HG03342 (cell line): Measurements from ENCODE around the gene SLC9B2.
A peak's percentile ranks its signal among the peaks of the same experiment; 100 is the strongest.

Source experiments
- ATAC-seq: cut with Tn5 transposase; IDR thresholded peaks from one replicate; pipeline ENCODE4 v1.9.1; 2021; ENCODE audit warnings: mild to moderate bottlenecking, moderate library complexity; ENCODE audit not compliant: unreplicated experiment

The SLC9B2 gene, protein sequence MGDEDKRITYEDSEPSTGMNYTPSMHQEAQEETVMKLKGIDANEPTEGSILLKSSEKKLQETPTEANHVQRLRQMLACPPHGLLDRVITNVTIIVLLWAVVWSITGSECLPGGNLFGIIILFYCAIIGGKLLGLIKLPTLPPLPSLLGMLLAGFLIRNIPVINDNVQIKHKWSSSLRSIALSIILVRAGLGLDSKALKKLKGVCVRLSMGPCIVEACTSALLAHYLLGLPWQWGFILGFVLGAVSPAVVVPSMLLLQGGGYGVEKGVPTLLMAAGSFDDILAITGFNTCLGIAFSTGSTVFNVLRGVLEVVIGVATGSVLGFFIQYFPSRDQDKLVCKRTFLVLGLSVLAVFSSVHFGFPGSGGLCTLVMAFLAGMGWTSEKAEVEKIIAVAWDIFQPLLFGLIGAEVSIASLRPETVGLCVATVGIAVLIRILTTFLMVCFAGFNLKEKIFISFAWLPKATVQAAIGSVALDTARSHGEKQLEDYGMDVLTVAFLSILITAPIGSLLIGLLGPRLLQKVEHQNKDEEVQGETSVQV

DNA sequence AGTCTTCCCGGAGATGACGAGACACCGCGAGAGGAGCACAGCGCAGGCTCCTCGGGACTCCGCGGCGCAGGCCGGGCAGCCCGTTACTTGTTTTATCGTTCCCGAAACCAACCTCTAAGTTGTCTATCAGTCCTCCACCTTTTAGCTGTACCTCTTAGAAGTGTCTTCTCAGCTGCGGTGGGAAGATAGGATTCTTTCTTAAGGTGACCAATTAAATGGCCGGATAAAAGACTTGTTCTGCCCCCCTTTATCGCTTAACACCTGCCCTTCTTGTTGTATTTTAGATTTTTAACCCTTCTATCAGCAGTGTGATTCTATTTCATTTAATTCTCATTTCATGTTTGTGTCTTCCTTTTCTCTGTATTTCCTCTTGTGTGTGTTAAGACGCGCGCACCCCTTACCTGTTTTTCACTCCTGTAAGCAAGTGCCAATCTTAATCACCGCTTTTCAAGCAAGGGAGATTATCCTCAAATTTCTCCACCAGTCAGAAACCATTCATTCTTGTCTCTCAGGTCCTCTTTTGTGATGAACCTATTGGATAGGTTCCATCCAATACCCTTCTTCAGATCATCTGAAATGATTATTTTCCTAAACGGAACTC lies at the start of gene SLC9B2:
Gene SLC9B2, minus strand, starts transcription at position 15 of the 601 bp plus-strand sequence. CDS start 9,211 bp downstream, outside the sequence.
- ATAC-seq, result peak; percentile 36

DNA sequence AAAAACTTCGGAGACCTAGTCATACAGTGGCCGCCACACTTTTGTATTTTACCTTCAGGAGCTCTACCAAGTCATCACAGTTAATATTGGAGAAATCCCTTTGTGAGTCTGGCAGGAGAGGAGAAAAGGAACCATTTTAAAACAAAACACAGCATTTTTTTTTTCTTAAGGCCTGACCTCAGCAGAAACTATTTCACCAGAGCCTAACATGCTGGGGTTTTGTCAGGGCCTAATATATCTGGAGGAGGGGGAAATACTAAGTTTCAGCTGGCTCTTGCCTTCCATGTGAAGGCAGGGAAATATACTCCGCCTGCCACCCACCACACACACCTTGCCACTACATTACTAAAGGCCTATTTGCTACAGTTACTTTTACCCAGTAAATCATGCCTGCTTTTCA lies 49.6 kb upstream of the SLC9B2 start:
- ATAC-seq, result no peak

DNA sequence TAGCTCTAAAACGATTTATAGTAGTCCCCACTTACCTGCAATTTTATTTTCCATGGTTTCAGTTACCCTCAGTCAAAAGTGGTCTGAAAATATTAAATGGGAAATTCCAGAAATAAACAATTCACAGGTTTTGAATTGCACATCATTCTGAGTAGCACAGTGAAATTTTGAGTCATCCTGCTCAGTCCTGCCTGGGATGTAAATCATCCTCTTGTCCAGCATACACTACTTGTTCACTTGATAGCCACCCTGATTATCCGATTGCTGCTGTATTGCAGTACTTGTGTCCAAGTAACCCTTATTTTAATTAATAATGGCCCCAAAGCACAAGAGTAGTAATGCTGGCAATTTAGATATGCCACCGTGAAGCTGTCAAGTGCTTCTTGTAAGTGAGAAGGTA lies 46.6 kb upstream of the SLC9B2 start:
- no peak for ATAC-seq

- no peak for ATAC-seq
These were observed 41.6 kb upstream of the SLC9B2 start for GRCh38 chr4:103118166-103118565.

GRCh38 chr4:103111598-103111997 lies 35.0 kb upstream of the SLC9B2 start:
- ATAC-seq, result no peak

DNA sequence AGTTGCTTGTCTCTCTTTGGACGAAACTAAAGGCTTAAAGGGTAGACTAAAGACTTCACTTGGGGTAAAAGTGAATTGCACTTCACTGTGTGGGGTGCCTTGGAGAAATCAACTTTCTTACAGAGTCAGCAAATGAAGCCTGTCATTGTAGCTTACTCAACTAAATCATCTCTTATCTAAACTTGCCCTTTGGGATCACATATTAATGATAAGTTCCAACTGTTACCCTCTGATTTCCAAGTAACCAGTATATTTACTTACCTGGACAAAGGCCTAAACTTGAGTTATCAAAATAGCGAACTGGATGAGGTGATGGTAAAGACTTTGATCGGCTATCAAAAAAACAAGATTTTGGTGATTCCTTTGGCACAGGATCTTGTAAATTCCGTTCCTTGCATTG lies 32.0 kb upstream of the SLC9B2 start:
- ATAC-seq, result no peak

DNA sequence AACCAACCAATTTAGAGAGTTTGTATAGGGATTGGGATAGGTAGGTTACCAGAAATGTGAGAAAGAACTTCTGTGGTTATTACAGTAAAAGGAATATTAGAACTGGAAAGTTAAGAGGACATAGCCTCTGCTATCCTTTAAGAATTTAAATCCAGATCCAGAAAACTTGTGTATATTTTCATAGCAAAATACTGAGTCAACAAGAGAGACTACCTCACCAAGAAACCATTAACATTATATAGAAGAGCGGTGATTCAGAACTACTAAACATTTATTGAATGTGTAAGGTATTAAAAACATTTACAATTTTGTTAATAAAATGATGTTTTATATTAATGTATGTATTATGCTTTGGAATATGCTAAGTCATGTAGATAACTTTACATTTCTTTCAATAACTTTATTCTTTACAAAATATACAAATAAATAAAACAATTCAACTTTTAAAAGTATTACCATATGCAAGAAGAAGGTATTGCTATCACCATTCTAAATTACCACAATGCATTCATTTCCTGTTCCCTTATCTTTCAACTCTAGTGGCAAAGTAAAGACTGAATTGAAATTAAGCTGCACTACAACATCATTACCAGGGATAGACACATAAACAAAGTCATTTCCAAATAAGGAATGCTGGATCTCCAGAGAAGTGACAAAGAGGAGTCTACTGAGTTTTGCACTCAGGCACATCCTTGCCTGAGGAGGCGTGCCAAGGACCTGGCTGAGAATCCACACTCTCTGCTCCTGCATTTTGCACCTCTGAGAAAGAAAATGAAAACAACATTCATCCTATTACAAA lies 29.2 kb upstream of the SLC9B2 start:
- ATAC-seq, result no peak

DNA sequence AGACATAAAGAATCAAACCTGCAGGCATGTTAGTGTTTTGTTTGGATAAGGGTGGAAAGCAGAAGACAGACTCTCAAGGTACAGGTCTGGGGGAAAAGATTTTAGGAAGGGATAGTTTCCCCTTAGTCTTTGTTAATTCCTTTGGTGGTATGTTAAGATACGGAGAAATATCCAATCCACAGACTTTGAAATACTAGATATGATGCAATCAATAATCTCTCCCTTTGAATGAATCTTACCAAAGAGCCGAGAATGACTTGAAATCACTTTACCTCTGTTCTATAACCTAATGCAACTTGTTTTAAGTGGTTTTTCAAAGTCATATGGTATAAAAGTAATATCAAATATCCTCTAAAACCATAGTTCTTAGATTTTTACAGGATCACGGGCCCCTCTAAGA lies 28.3 kb upstream of the SLC9B2 start:
- no peak for ATAC-seq

- ATAC-seq, result no peak
These were observed 24.1 kb upstream of the SLC9B2 start for GRCh38 chr4:103100691-103101090.

DNA sequence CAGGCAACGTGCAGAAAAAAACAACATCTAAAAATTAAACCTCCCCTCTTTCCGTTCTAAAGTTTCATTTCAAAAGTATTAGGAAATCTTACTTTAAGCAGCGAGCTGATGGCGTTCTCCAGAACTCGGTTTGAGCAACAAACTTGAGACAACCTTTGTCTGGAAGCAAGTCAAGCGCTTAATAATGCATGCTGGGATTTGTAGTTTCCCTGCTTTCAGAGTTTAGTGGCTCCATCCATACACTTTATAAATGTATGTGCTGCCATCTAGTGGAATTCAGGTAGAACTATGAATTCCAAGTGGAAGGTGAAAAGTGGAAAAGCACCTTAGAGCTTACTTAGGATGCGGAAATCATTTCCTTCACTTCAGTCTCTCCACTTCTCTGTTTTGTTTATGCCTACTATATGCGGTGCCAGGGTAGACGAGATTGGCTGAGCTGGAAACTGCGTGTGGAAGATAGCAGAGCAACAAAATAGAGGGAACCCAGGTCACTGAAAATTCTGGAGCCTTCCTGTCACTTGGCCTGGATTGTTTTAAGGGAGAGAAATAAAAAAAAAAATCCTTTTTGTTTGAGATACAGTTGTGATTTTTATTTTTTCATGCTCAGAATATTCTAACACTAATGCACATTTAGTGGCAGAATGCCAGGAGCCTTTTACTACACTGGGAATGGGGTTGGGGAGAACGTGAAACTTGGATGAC lies 23.3 kb upstream of the SLC9B2 start, which contains the start of gene BDH2:
Gene BDH2, minus strand, starts transcription at position 144 of the 702 bp plus-strand sequence. CDS start 3,580 bp downstream, outside the sequence.
- ATAC-seq, result peak; percentile 97

GRCh38 chr4:103098756-103099440 lies 22.3 kb upstream of the SLC9B2 start:
- ATAC-seq, result no peak

GRCh38 chr4:103098341-103098740 lies 21.8 kb upstream of the SLC9B2 start:
- ATAC-seq, result no peak

DNA sequence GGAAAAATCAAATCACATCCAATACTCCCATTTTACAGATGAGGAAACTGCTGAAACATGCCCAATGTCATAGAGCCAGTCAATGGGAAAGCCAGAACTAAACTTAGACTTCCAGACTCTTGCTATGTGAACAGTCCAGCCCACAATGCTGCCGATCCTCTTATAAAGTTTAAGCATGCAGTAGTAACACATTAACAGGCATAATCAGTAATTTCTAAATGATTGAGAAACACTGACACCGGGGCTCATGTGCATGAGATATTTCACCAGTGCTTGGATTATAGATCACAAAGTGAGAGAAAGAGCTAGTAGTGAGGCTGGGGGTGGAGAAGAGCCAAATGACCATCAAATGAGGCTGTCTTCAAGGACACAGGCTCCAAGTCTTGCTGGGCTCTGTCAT lies 20.6 kb upstream of the SLC9B2 start:
- no peak for ATAC-seq

GRCh38 chr4:103095080-103095479 lies 18.5 kb upstream of the SLC9B2 start:
- ATAC-seq, result no peak

DNA sequence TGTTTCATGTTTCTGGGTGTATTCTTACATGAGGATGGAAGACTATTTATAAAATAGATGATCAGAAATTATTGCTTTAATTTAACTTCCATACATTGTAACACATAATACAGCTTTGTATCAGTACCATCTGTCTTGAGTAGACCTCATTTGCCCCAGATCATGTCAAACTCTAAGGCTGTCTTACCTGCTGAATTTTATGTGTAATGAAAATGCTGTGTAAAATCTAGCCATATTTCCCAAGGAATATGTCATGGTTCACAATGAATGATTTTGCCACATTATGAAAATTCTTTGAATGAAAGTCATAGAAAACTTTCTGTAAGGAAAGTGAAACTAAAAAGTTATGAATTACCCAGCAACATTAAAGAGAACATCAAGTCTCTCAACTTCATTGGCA lies 15.7 kb upstream of the SLC9B2 start:
- peak; percentile 35 for ATAC-seq

DNA sequence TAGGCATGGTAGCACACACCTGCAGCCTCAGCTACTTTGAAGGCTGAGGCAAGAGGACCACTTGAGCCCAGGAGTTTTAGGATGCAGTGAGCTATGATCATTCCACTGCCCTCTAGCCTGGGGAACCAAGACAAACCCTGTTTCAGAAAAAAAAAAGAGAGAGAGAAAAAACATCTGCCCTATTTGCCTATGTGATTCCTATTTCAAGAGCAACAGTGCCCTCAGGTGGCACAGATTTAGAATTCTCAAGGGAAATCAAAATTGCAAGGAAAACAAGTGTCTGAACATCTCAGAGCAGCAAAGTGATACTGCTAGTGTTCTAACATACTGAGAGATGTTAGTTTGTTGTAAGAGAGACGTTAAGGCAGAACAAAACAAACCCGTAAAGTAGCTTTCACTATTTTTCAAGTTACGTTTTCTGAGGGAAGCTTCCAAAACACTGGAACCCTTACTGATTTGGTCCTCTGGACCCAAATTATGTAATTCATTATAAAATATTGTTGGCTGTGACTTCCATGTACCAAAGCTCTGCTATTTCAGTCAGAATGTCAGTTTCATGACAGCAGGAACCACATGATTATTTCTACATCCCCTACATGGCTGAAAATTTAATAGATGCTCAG lies 15.2 kb upstream of the SLC9B2 start:
- ATAC-seq, result peak; percentile 76

GRCh38 chr4:103089481-103089880 lies 12.9 kb upstream of the SLC9B2 start:
- no peak for ATAC-seq

GRCh38 chr4:103086551-103086950 lies 10.0 kb upstream of the SLC9B2 start:
- no peak for ATAC-seq

DNA sequence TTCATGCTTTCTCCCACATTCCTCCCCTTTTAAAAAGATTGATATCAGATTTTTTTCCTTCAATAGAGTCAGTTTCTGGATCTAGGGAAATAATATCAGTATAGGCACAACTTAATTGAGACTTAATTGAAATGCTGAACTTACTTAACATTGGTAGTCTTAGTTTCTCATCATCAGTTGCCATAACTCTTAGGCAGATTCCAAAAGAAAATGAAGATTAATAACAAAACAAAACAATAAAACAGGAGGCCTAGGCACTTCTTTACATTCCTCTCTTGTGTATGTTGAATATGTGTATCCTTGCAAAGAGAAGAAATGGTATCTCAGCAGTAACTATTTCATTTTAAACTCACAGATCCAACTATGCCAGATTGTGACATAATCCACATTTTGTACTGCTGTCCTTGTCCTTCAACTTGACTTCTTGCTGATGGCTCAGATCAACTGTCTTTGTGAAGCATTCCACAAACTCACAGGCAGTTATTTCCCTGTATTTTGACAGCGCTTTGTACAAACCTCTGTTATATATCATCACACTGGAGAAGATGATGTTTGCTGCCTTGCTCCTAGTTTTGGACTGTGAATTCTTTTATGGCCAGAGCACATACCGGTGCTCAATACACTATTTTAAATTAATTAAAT lies 9.1 kb upstream of the SLC9B2 start:
- ATAC-seq, result no peak
